Chondrocyte (in vitro differentiated cells): ENCODE measurements around the gene PC. TPM values are rescaled to one million over a fixed set of nuclear protein-coding genes. Genes with fewer than 3 reads are reported as not detected.
"Not testable (repeated sequence)": the region's sequence is repeated elsewhere in the genome, so short reads cannot be mapped to it uniquely, and the experiment has no call there.

Experiments used
- DNase-seq: peaks from one replicate; pipeline ENCODE4 v3.0.0; 2021; ENCODE audit warnings: mixed read lengths, low spot score
- H3K27ac Mint-ChIP-seq: one replicate; pipeline ENCODE4 v1.8.0; 2021; ENCODE audit warnings: mild to moderate bottlenecking, moderate library complexity, mixed read lengths; ENCODE audit not compliant: unreplicated experiment
- H3K27me3 Mint-ChIP-seq: 2 replicates; pipeline ENCODE4 v1.8.0; 2021; ENCODE audit warnings: low read depth, mixed read lengths
- H3K36me3 Mint-ChIP-seq: 2 replicates; pipeline ENCODE4 v1.8.0; 2021; ENCODE audit warnings: low read depth, mixed read lengths
- H3K4me1 Mint-ChIP-seq: 2 replicates; pipeline ENCODE4 v1.8.0; 2021; ENCODE audit warnings: low read depth, mild to moderate bottlenecking, mixed read lengths
- H3K4me3 Mint-ChIP-seq: one replicate; pipeline ENCODE4 v1.8.0; 2021; ENCODE audit warnings: mild to moderate bottlenecking, moderate library complexity, mixed read lengths; ENCODE audit not compliant: unreplicated experiment
- H3K9me3 Mint-ChIP-seq: 2 replicates; pipeline ENCODE4 v1.8.0; 2021; ENCODE audit warnings: low read depth, mixed read lengths
- total RNA-seq: library from RNA; stranded (reverse); gene quantifications from 3 replicates; pipeline ENCODE4 v1.2.1, GENCODE V29; 2021
- TF ChIP-seq, protein P1 (sequence below): fragments of 200-600 bp; sonication (generic); IDR thresholded peaks from 2 replicates; pipeline ENCODE4 v1.5.0; 2021; ENCODE audit warnings: antibody characterized with exemption, mild to moderate bottlenecking, moderate library complexity

The PC gene
- total RNA-seq, 1 donor from 2014 or later: 12.3 TPM

DNA sequence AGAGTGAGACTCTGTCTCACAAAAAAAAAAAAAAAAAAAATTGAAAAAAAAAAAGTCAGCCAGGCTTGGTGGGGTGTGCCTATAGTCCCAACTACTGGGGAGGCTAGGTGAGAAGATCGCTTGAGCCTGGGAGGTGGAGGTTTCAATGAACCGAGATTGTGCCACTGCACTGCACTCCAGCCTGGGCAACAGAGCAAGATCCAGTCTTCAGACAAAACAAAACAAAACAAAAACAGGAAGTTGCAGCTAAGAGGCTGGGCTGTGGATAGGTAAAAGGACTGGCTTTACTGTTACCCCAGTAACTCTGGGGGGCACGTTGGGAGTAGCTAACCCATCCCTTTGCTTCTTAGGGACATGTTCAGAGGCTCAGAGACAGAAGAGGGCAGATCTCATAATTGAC is 6.3 kb upstream of the PC start:
- DNase-seq: no peak
- Mint-ChIP-seq H3K4me3 (no peak overlapping the region), H3K4me1 (peaks cover 16% of the 10 kb centered on the region), H3K9me3 (no peaks in the 10 kb centered on the region), H3K27ac (no peak overlapping the region), H3K36me3 (no peaks in the 10 kb centered on the region), H3K27me3 (no peaks in the 10 kb centered on the region)
- TF ChIP-seq, protein P1, sequence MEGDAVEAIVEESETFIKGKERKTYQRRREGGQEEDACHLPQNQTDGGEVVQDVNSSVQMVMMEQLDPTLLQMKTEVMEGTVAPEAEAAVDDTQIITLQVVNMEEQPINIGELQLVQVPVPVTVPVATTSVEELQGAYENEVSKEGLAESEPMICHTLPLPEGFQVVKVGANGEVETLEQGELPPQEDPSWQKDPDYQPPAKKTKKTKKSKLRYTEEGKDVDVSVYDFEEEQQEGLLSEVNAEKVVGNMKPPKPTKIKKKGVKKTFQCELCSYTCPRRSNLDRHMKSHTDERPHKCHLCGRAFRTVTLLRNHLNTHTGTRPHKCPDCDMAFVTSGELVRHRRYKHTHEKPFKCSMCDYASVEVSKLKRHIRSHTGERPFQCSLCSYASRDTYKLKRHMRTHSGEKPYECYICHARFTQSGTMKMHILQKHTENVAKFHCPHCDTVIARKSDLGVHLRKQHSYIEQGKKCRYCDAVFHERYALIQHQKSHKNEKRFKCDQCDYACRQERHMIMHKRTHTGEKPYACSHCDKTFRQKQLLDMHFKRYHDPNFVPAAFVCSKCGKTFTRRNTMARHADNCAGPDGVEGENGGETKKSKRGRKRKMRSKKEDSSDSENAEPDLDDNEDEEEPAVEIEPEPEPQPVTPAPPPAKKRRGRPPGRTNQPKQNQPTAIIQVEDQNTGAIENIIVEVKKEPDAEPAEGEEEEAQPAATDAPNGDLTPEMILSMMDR: no peak

GRCh38 chr11:66962801-66963200 is 4.6 kb upstream of the PC start:
- no peaks in the 10 kb centered on the region for H3K9me3 Mint-ChIP-seq
- no peak overlapping the region for H3K27ac Mint-ChIP-seq
- DNase-seq: no peak
- no peak overlapping the region for H3K4me3 Mint-ChIP-seq
- TF ChIP-seq, protein P1: no peak
- H3K36me3 Mint-ChIP-seq: no peaks in the 10 kb centered on the region
- H3K27me3 Mint-ChIP-seq: no peaks in the 10 kb centered on the region
- H3K4me1 Mint-ChIP-seq: peaks cover 11% of the 10 kb centered on the region

DNA sequence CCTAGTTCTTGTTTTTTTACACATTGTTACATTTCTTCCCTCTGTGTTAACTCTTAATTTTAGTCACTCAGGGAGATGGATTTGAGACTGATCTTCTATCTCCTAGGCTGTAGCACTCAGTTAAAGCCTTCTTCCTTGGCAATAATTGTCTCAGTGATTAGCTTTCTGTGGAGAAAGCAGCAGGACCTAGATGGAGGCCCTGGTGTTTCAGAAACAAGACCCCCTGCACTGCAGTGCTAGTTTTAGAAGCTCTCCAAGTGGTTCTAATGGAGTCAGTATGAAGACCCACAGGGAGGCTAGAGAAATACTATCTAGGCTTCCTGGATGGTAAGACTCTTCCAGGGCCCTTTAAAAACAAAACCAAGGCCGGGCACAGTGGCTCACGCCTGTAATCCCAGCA is 4.1 kb upstream of the PC start:
- H3K4me3 Mint-ChIP-seq: no peak overlapping the region
- no peak for DNase-seq
- H3K27me3 Mint-ChIP-seq: no peaks in the 10 kb centered on the region
- H3K27ac Mint-ChIP-seq: no peak overlapping the region
- no peaks in the 10 kb centered on the region for H3K9me3 Mint-ChIP-seq
- TF ChIP-seq, protein P1: no peak
- peaks cover 12% of the 10 kb centered on the region for H3K4me1 Mint-ChIP-seq
- no peaks in the 10 kb centered on the region for H3K36me3 Mint-ChIP-seq

GRCh38 chr11:66961691-66962213 is 3.6 kb upstream of the PC start:
- H3K36me3 Mint-ChIP-seq, H3K27me3 Mint-ChIP-seq, H3K9me3 Mint-ChIP-seq, DNase-seq, H3K27ac Mint-ChIP-seq, H3K4me3 Mint-ChIP-seq: not testable (repeated sequence)
- peaks cover 17% of the 10 kb centered on the region for H3K4me1 Mint-ChIP-seq

GRCh38 chr11:66958956-66959274 is 732 bp upstream of the PC start:
- TF ChIP-seq, protein P1: no peak

GRCh38 chr11:66957971-66958231 is 282 bp downstream of the PC start:
- H3K4me3 Mint-ChIP-seq: peak overlapping the region; percentile 75
- peaks cover 24% of the 10 kb centered on the region for H3K4me1 Mint-ChIP-seq
- peak overlapping the region; percentile 87 for H3K27ac Mint-ChIP-seq

More at GRCh38 chr11:66958956-66959274, 732 bp upstream of the PC start:
- Mint-ChIP-seq H3K27me3 (no peaks in the 10 kb centered on the region), H3K27ac (peak overlapping the region; percentile 83), H3K4me3 (peak overlapping the region; percentile 70), H3K4me1 (peaks cover 24% of the 10 kb centered on the region), H3K9me3 (no peaks in the 10 kb centered on the region), H3K36me3 (peaks cover 1% of the 10 kb centered on the region)
- no peak for DNase-seq

More at GRCh38 chr11:66957971-66958231, 282 bp downstream of the PC start:
- no peaks in the 10 kb centered on the region for H3K27me3 Mint-ChIP-seq
- H3K36me3 Mint-ChIP-seq: peaks cover 2% of the 10 kb centered on the region
- TF ChIP-seq, protein P1: no peak
- no peak for DNase-seq
- no peaks in the 10 kb centered on the region for H3K9me3 Mint-ChIP-seq
